ENCODE results near the gene DSTYK. TPM values are rescaled to one million over a fixed set of nuclear protein-coding genes. Genes with fewer than 3 reads are reported as not detected.

DSTYK gene
- total and polyA plus RNA-seq, 2 donors (not counting 3 experiments of a cell fraction or from before 2014, with no cell fraction given), result 3.6 to 8.7 TPM

DNA sequence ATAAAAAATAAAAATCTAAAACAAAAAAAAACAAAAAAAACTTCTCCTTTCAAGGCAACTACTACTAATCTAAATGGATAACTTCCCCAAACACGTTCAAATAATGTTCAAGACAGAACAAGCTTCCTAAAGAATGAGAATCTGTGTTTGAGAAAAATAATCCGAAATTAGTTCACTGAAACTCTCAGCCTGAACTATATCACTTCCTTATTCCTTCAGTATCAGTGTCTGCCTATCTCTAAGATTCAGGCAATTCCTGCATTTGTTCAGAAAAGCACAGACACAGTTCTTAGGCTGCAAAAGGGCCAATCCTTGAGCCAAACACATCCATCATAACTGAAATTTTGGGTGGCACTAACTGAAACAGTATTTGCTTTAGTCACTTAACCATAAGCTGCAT, 22.4 kb downstream of the DSTYK start:
- H3K9me1 ChIP-seq (replicated peaks; ENCODE audit: control insufficient read depth, extremely low read depth, insufficient read depth, low read length), result no peaks in the 10 kb centered on the region
- no peaks in the 10 kb centered on the region for H3K9me3 ChIP-seq (replicated peaks; ENCODE audit: control insufficient read depth, insufficient read depth, low read length)
- H3K4me3 ChIP-seq (replicated peaks in 1 of 3; ENCODE audit: insufficient read depth in 1 of 3, low read depth in 1 of 3, low read length in 3 of 3), result no peak overlapping the region
- H4K20me1 ChIP-seq (replicated peaks; ENCODE audit: control insufficient read depth, extremely low read depth, insufficient read depth, low read length), result peaks cover 2% of the 10 kb centered on the region
- POLR2A ChIA-PET, result no interaction called here
- H3K27ac ChIP-seq (ENCODE audit: insufficient read depth, low read depth, low read length), result no peak overlapping the region
- H3K27me3 ChIP-seq (ENCODE audit: control insufficient read depth in 2 of 2, insufficient read depth in 2 of 2, low read length in 2 of 2), result no peaks in the 10 kb centered on the region
- intact Hi-C loops (cut with micrococcal nuclease), result no loop called here
- H2AFZ ChIP-seq (ENCODE audit: low read depth, low read length), result no peak overlapping the region
- peaks cover 3% of the 10 kb centered on the region in 2 experiments for H3K36me3 ChIP-seq (ENCODE audit: control insufficient read depth in 2 of 2, extremely low read depth in 1 of 2, insufficient read depth in 2 of 2, low read length in 2 of 2)
- TF ChIP-seq FOS (IDR thresholded peaks at IDR 0.05; ENCODE audit: borderline replicate concordance, insufficient read depth, low read length), result no peak
- TF ChIP-seq MYC (IDR thresholded peaks at IDR 0.05; ENCODE audit: low read depth, low read length), result no peak
- no peak for TF ChIP-seq EZH2 (IDR thresholded peaks at IDR 0.05; ENCODE audit: borderline replicate concordance, low read depth, low read length, severe bottlenecking)
- no peak for TF ChIP-seq JUN (IDR thresholded peaks at IDR 0.05; ENCODE audit: borderline replicate concordance, insufficient read depth, insufficient read length, low read depth)
- DNase-seq (ENCODE audit: low read depth, low spot score) (peak; percentile 69), FAIRE-seq (peak; percentile 15)
- no peak overlapping the region for H3K4me2 ChIP-seq (ENCODE audit: insufficient read depth, low read length)
- H3K4me1 ChIP-seq (ENCODE audit: control insufficient read depth, extremely low read depth, insufficient read depth, low read length), result no peaks in the 10 kb centered on the region
- CTCF ChIA-PET, result interaction anchor here (1.9 kb wide), 1 partner anchor 48 kb away, joined by 6 read pairs; no protein-coding TSS in a partner anchor
- dilution Hi-C loops (cut with MboI; ENCODE audit: extremely low pct_ligation_motif_present, low sequenced_read_pairs), result no loop called here
- BruUV-seq (replicated peaks), result no TSS peak
- H3K79me2 ChIP-seq (ENCODE audit: control insufficient read depth, insufficient read depth, low read length), result no peaks in the 10 kb centered on the region
- no peak overlapping the region for H3K9ac ChIP-seq (replicated peaks; ENCODE audit: extremely low read depth, insufficient read depth, low read length)

- H3K27ac ChIP-seq (ENCODE audit: insufficient read depth, low read depth, low read length), result no peak overlapping the region
- no peaks in the 10 kb centered on the region for H3K9me1 ChIP-seq (replicated peaks; ENCODE audit: control insufficient read depth, extremely low read depth, insufficient read depth, low read length)
- H3K9me3 ChIP-seq (replicated peaks; ENCODE audit: control insufficient read depth, insufficient read depth, low read length), result no peaks in the 10 kb centered on the region
- TF ChIP-seq EZH2 (IDR thresholded peaks at IDR 0.05; ENCODE audit: borderline replicate concordance, low read depth, low read length, severe bottlenecking), result no peak
- no peak for TF ChIP-seq MAX (IDR thresholded peaks at IDR 0.05; ENCODE audit: insufficient read depth, insufficient read length)
- TF ChIP-seq, protein P1, sequence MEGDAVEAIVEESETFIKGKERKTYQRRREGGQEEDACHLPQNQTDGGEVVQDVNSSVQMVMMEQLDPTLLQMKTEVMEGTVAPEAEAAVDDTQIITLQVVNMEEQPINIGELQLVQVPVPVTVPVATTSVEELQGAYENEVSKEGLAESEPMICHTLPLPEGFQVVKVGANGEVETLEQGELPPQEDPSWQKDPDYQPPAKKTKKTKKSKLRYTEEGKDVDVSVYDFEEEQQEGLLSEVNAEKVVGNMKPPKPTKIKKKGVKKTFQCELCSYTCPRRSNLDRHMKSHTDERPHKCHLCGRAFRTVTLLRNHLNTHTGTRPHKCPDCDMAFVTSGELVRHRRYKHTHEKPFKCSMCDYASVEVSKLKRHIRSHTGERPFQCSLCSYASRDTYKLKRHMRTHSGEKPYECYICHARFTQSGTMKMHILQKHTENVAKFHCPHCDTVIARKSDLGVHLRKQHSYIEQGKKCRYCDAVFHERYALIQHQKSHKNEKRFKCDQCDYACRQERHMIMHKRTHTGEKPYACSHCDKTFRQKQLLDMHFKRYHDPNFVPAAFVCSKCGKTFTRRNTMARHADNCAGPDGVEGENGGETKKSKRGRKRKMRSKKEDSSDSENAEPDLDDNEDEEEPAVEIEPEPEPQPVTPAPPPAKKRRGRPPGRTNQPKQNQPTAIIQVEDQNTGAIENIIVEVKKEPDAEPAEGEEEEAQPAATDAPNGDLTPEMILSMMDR (IDR thresholded peaks at IDR 0.05; ENCODE audit: extremely low read depth in 1 of 2, insufficient read depth in 1 of 2, low read depth in 1 of 2, low read length in 2 of 2), result no peak
- no peak for TF ChIP-seq FOS (IDR thresholded peaks at IDR 0.05; ENCODE audit: borderline replicate concordance, insufficient read depth, low read length)
- TF ChIP-seq JUN (IDR thresholded peaks at IDR 0.05; ENCODE audit: borderline replicate concordance, insufficient read depth, insufficient read length, low read depth), result no peak
- H3K27me3 ChIP-seq (ENCODE audit: control insufficient read depth in 2 of 2, insufficient read depth in 2 of 2, low read length in 2 of 2), result no peaks in the 10 kb centered on the region
- CTCF ChIA-PET, result interaction anchor here (1.4 kb wide), 1 partner anchor 10 kb away, joined by 3 read pairs; no protein-coding TSS in a partner anchor
- no peak overlapping the region for H2AFZ ChIP-seq (ENCODE audit: low read depth, low read length)
- no TSS peak for BruUV-seq (replicated peaks)
- peaks cover 3% of the 10 kb centered on the region in 2 experiments for H3K36me3 ChIP-seq (ENCODE audit: control insufficient read depth in 2 of 2, extremely low read depth in 1 of 2, insufficient read depth in 2 of 2, low read length in 2 of 2)
- peaks cover 3% of the 10 kb centered on the region for H3K4me1 ChIP-seq (ENCODE audit: control insufficient read depth, extremely low read depth, insufficient read depth, low read length)
- peaks cover 2% of the 10 kb centered on the region for H4K20me1 ChIP-seq (replicated peaks; ENCODE audit: control insufficient read depth, extremely low read depth, insufficient read depth, low read length)
- no peak for FAIRE-seq
- no peak overlapping the region for H3K4me3 ChIP-seq (replicated peaks in 1 of 3; ENCODE audit: insufficient read depth in 1 of 3, low read depth in 1 of 3, low read length in 3 of 3)
- H3K79me2 ChIP-seq (ENCODE audit: control insufficient read depth, insufficient read depth, low read length), result no peaks in the 10 kb centered on the region
- DNase-seq (ENCODE audit: low read depth, low spot score), result no peak
- dilution Hi-C loops (cut with MboI; ENCODE audit: extremely low pct_ligation_motif_present, low sequenced_read_pairs) (no loop called here), intact Hi-C loops (cut with micrococcal nuclease) (no loop called here)
- POLR2A ChIA-PET, result no interaction called here
- H3K4me2 ChIP-seq (ENCODE audit: insufficient read depth, low read length), result no peak overlapping the region
- H3K9ac ChIP-seq (replicated peaks; ENCODE audit: extremely low read depth, insufficient read depth, low read length), result no peak overlapping the region
Measured at GRCh38 chr1:205188596-205188995, 22.9 kb downstream of the DSTYK start.
